Measurements from ENCODE around the gene MED13L.

- 0 out of 2 replicates have a peak, but pooled peaks have one; percentile 15 for TF ChIP-seq CTCF (conservative IDR thresholded peaks at IDR 0.05; ENCODE audit: low read length)
- TF ChIP-seq EZH2phosphoT487 (IDR thresholded peaks at IDR 0.05; ENCODE audit: borderline replicate concordance, low read depth, low read length): no peak
These were observed 303.3 kb downstream of the MED13L start for GRCh38 chr12:115973968-115974724.

Measured in OCI-LY7 (cell line).